Tibial artery (tissue), 4 donors: ENCODE measurements around the gene REXO1.
"Not testable (repeated sequence)": the region's sequence is repeated elsewhere in the genome, so short reads cannot be mapped to it uniquely, and the experiment has no call there.

ENCODE experiments used
- DNase-seq, 2 donors: peaks; one replicate each; pipeline ENCODE4 v3.0.0-alpha.2; 2019
- H3K27ac ChIP-seq, 2 donors: fragments of 200-600 bp; sonication (generic) in 1 of 2; 1 replicate in 1 of 2; 2 replicates in 1 of 2; pipeline ENCODE4 v1.5.1; 2018 to 2019; ENCODE audit warnings: mild to moderate bottlenecking in 1 of 2
- H3K27me3 ChIP-seq, 2 donors: fragments of 200-600 bp; sonication (generic) in 1 of 2; one replicate each; pipeline versions ENCODE4 v1.5.1 to v1.6.0; 2016 to 2019
- H3K36me3 ChIP-seq, 3 donors: fragments of 200-600 bp; sonication (generic) in 2 of 3; one replicate each; pipeline ENCODE4 v1.5.1; 2016 to 2019; ENCODE audit warnings: mild to moderate bottlenecking in 2 of 3
- H3K4me1 ChIP-seq, 4 donors: fragments of 200-600 bp; sonication (generic) in 2 of 4; 1 replicate in 3 of 4; 2 replicates in 1 of 4; pipeline ENCODE4 v1.5.1; 2016 to 2019
- H3K4me3 ChIP-seq, 2 donors: fragments of 200-600 bp; sonication (generic) in 1 of 2; 1 replicate in 1 of 2; 2 replicates in 1 of 2; pipeline ENCODE4 v1.5.1; 2018 to 2019; ENCODE audit warnings: mild to moderate bottlenecking in 2 of 2
- H3K9me3 ChIP-seq, 3 donors: fragments of 200-600 bp; sonication (generic) in 1 of 3; one replicate each; pipeline ENCODE4 v1.5.1; 2016 to 2019
- intact Hi-C: fragments of 100-400 bp; cut with DNase I; formaldehyde crosslinking; loops from one replicate; pipeline ENCODE4 v1.15.0; 2023; ENCODE audit warnings: low total_unique reads
- TF ChIP-seq, protein P1 (sequence below), 2 experiments: fragments of 200-600 bp in 1 of 2; fragments of 450-650 bp in 1 of 2; IDR thresholded peaks; one replicate each; pipeline ENCODE4 v1.5.1; 2017 to 2019; ENCODE audit warnings: antibody characterized with exemption in 2 of 2, mild to moderate bottlenecking in 1 of 2, moderate library complexity in 1 of 2

The REXO1 gene

DNA sequence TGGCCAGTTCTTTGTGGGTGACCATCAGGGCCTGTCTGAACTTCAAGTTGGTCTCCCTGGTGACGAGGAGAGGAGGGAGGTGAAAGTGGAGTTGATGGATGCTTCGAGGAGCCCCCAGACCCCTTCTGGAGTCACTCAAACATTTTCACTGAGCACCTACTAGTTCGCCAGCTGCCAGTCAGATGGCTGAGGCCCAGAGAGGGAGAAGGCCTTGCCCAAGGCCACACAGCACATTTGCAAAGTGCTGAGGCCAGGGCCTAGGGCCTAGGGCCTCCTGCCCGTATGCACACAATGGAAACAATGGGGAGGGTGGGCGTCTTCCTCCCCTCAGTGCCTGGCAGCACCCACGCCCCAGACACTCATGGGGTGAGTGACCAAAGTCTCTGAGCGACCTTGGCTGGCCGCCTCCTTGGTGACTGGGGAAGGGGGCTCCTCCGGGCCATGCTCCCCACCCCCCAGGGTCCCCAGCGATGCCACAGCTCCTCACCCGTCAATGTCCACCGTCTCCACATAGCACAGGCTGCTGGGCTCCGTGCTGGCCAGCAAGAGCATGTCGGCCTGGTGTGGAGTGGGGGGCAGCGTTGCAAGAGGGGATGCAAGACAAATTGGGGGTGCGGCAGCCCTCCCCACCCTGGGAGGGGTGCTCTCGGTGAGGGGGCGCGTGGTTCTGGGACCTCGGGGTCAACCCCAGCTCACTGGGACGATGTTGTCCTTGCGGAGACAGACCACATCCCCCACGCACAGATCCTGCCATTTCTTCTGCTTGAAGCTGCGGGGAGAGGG lies 42.7 kb downstream of the REXO1 start:
- TF ChIP-seq, protein P1, sequence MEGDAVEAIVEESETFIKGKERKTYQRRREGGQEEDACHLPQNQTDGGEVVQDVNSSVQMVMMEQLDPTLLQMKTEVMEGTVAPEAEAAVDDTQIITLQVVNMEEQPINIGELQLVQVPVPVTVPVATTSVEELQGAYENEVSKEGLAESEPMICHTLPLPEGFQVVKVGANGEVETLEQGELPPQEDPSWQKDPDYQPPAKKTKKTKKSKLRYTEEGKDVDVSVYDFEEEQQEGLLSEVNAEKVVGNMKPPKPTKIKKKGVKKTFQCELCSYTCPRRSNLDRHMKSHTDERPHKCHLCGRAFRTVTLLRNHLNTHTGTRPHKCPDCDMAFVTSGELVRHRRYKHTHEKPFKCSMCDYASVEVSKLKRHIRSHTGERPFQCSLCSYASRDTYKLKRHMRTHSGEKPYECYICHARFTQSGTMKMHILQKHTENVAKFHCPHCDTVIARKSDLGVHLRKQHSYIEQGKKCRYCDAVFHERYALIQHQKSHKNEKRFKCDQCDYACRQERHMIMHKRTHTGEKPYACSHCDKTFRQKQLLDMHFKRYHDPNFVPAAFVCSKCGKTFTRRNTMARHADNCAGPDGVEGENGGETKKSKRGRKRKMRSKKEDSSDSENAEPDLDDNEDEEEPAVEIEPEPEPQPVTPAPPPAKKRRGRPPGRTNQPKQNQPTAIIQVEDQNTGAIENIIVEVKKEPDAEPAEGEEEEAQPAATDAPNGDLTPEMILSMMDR (IDR thresholded peaks at IDR 0.05) = no peak
- H3K9me3 ChIP-seq = no peaks in the 10 kb centered on the region
- no peaks in the 10 kb centered on the region for H3K27me3 ChIP-seq
- H3K36me3 ChIP-seq = no peaks in the 10 kb centered on the region
- no peaks in the 10 kb centered on the region for H3K4me1 ChIP-seq
- H3K4me3 ChIP-seq = no peak overlapping the region
- intact Hi-C loops = no loop called here
- DNase-seq = no peak
- no peak overlapping the region for H3K27ac ChIP-seq

DNA sequence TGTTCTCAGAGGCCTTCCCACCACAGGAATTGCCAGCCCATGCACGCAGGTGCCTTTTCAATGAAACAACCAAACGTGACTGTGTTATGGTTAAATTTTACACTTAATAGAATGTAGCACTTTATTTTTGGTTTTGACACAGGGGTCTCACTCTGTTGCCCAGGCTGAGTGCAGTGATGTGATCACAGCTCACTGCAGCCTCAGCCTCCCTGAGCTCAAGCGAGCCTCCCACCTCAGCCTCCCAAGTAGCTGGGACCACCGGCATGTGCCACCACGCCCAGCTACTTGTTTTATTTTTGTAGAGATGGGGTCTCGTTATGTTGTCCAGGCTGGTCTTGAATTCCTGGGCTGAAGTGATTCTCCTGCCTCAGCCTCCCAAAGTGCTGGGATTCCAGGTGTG lies 43.4 kb downstream of the REXO1 start:
- intact Hi-C loops = no loop called here

DNA sequence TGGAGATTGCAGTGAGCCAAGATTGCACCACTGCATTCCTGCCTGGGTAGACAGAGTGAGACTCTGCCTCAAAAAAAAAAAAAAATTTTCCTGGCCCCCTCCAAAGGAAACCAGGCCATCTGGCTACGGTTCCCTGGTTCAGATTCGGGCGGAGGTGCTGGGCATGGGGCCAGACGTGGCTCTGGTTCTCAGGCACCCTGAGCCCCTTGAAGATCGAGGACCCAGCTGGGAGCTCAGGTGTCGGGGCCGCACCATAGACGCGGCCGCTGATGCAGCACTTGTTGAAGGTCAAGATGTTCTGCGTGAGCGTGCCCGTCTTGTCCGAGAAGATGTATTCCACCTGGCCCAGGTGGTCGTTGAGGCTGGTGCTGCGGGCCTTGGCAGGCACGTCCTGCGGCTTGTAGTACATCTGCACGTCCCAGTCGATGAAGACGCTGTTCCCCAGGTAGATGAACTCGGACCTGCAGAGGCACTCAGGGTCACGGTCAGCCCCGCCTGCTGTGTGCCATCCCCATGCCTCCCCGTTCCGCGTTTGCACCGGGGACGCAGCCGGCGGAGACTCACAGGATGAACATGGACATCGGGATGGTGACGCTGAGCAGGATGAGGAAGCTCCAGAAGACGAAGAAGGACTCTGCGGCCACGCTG lies 48.5 kb downstream of the REXO1 start:
- peaks cover 0 to 9% (median 3%) of the 10 kb centered on the region in 4 donors for H3K4me1 ChIP-seq
- DNase-seq = no peak

More for the DNA sequence above, 43.4 kb downstream of the REXO1 start:
- DNase-seq = no peak
- Histone ChIP-seq H3K36me3 (no peaks in the 10 kb centered on the region), H3K27me3 (no peaks in the 10 kb centered on the region), H3K27ac (no peak overlapping the region), H3K4me1 (no peaks in the 10 kb centered on the region), H3K9me3 (no peaks in the 10 kb centered on the region), H3K4me3 (no peak overlapping the region)
- TF ChIP-seq, protein P1 (IDR thresholded peaks at IDR 0.05) = no peak

DNA sequence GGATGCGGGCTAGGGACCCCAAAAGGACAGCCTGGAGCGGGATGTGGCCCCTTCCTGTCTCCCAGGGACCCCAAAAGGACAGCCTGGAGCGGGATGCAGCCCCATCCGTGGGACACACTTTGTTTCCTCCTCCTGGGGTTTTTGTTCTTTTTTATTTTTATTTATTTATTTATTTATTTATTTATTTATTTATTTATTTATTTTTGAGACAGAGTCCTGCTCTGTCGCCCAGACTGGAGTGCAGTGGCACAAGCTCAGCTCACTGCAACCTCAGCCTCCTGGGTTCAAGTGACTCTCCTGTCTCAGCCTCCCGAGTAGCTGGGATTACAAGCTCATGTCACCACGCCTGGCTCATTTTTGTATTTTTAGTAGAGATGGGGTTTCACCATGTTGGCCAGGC lies 51.0 kb downstream of the REXO1 start:
- H3K36me3 ChIP-seq, DNase-seq, intact Hi-C loops, H3K27ac ChIP-seq, H3K9me3 ChIP-seq, H3K4me3 ChIP-seq, H3K4me1 ChIP-seq: not testable (repeated sequence)
- peaks cover 0 to 37% of the 10 kb centered on the region in 2 donors for H3K27me3 ChIP-seq

More for the DNA sequence above, 48.5 kb downstream of the REXO1 start:
- Histone ChIP-seq H3K4me3 (no peak overlapping the region), H3K9me3 (no peaks in the 10 kb centered on the region), H3K27ac (no peak overlapping the region), H3K36me3 (no peaks in the 10 kb centered on the region), H3K27me3 (peaks cover 0 to 22% of the 10 kb centered on the region in 2 donors)
- TF ChIP-seq, protein P1 (IDR thresholded peaks at IDR 0.05) = no peak
- intact Hi-C loops = no loop called here

DNA sequence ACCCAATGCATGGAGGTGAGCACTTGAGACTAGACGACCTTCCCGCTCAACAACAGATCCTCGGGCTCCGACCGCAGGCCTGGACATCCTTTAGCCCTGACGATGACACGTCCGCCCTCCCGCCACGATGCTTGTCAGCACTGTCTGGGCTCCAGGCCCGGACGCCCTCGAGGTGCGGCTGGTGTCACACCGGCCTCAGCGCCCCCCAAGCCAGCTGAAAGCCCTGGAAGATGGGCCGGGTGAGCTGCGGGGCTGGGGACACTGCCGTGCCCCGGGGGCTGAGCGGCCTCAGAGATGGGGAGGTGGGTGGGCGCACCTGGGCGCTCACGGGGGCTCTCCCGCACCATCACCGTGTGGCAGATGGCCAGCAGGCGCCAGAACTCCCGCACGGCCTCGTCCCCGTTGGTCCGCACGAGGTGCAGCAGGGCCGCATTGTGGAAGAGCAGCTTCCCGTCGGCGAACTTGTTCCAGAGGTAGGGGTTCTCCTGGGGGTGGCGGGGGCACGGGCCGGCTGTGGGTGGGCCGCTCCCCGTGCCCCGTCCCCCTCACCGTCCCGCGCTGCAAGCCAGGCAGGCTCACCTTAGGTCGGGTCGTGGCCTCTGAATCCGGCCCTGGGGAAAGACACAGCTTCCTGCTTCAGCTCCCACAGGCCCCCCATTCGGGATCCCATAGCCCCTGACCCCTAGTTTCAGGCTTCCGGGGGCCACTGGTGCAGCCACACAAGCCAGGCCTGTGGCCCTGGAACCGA lies 51.7 kb downstream of the REXO1 start:
- TF ChIP-seq, protein P1 (IDR thresholded peaks at IDR 0.05) = no peak
- no peak overlapping the region for H3K27ac ChIP-seq
- no peaks in the 10 kb centered on the region for H3K9me3 ChIP-seq
- peaks cover 0 to 44% of the 10 kb centered on the region in 2 donors for H3K27me3 ChIP-seq
- no peak overlapping the region for H3K4me3 ChIP-seq
- intact Hi-C loops = no loop called here
- DNase-seq = no peak
- peaks cover 0 to 9% (median 3%) of the 10 kb centered on the region in 4 donors for H3K4me1 ChIP-seq
- no peaks in the 10 kb centered on the region for H3K36me3 ChIP-seq
